HepG2 (cell line): ENCODE data around the gene FOXA1. TPM values are rescaled to one million over a fixed set of nuclear protein-coding genes. Genes with fewer than 3 reads are reported as not detected.

Source experiments
- CREBL2 ChIP-seq: sonication (generic); formaldehyde crosslinking; IDR thresholded peaks from 2 replicates; pipeline ENCODE4 v1.8.1; 2023; ENCODE audit warnings: missing genetic modification reagents, mild to moderate bottlenecking, borderline replicate concordance
- IKZF1 ChIP-seq: fragments of 450-650 bp; IDR thresholded peaks from 2 replicates; pipeline ENCODE4 v1.7.1; 2016
- KLF11 ChIP-seq: IDR thresholded peaks from 2 replicates; pipeline ENCODE4 v1.6.1; 2016; ENCODE audit warnings: missing compliant biosample characterization
- NR2F6 ChIP-seq, 2 experiments: IDR thresholded peaks; 2 replicates each; pipeline ENCODE4 v1.6.1; 2016; ENCODE audit warnings: antibody characterized with exemption in 1 of 2, mild to moderate bottlenecking in 1 of 2
- RBM22 ChIP-seq: fragments of 200-400 bp; formaldehyde crosslinking; optimal IDR thresholded peaks from 2 replicates; pipeline ENCODE3; 2017; ENCODE audit warnings: mild to moderate bottlenecking, low read length, moderate library complexity
- SKI ChIP-seq: fragments of 450-650 bp; IDR thresholded peaks from one replicate; pipeline ENCODE4 v1.6.1; 2018; ENCODE audit warnings: mild to moderate bottlenecking; ENCODE audit not compliant: partially characterized antibody
- SNRNP70 ChIP-seq: fragments of 200-400 bp; formaldehyde crosslinking; IDR thresholded peaks from 2 replicates; pipeline ENCODE4 v1.6.1; 2017; ENCODE audit warnings: mild to moderate bottlenecking, low read depth, low read length, moderate library complexity
- SP1 ChIP-seq, 2 experiments: fragments of 450-650 bp in 1 of 2; sonication (generic) in 1 of 2; formaldehyde crosslinking in 1 of 2; IDR thresholded peaks; 2 replicates each; pipeline versions ENCODE4 v1.4.0 to v1.6.1; 2016 to 2020; ENCODE audit warnings: missing genetic modification reagents in 1 of 2
- ZNF550 ChIP-seq: sonication (generic); formaldehyde crosslinking; IDR thresholded peaks from 2 replicates; pipeline ENCODE4 v1.4.0; 2020; ENCODE audit warnings: mild to moderate bottlenecking, missing genetic modification reagents, borderline replicate concordance
- ZNF704 ChIP-seq: sonication (generic); formaldehyde crosslinking; IDR thresholded peaks from 2 replicates; pipeline ENCODE4 v1.8.1; 2023; ENCODE audit warnings: mild to moderate bottlenecking, inconsistent platforms, moderate library complexity, missing genetic modification reagents, borderline replicate concordance
- polyA plus RNA-seq, 8 experiments: library from polyadenylated mRNA; depleted of rRNA in 3 of 8; stranded (reverse) in 7 of 8; unstranded in 1 of 8; fragments of >200 nt; fragmentation: Illumina TruSeq in 4 of 8; extraction: Trizol in 4 of 8; gene quantifications; 2 replicates each; pipeline versions ENCODE4 v1.2.1 to v1.2.3, GENCODE V29; 2011 to 2016; ENCODE audit warnings: low read depth in 4 of 8, missing spikeins in 1 of 8, mixed read lengths in 1 of 8; ENCODE audit not compliant: insufficient read depth in 1 of 8
- total RNA-seq, 5 experiments: library from RNA; depleted of rRNA; stranded (reverse); fragments of >200 nt; fragmentation: Illumina TruSeq; extraction: Trizol; gene quantifications; 2 replicates each; pipeline ENCODE4 v1.2.3, GENCODE V29; 2016; ENCODE audit warnings: low read depth in 1 of 5
- TF ChIP-seq, protein P1 (sequence below), 2 experiments: sonication (generic) in 1 of 2; formaldehyde crosslinking in 1 of 2; IDR thresholded peaks; 2 replicates each; pipeline versions ENCODE4 v1.4.0 to v1.6.1; 2016 to 2020; ENCODE audit warnings: borderline replicate concordance in 1 of 2, low read depth in 1 of 2, mild to moderate bottlenecking in 1 of 2, missing genetic modification reagents in 1 of 2
- TF ChIP-seq, protein P2 (sequence below): sonication (generic); formaldehyde crosslinking; IDR thresholded peaks from 2 replicates; pipeline ENCODE4 v1.8.1; 2022; ENCODE audit warnings: low read depth, mild to moderate bottlenecking, missing genetic modification reagents
- TF ChIP-seq, protein P3 (sequence below): sonication (generic); formaldehyde crosslinking; IDR thresholded peaks from 2 replicates; pipeline ENCODE4 v1.4.0; 2020; ENCODE audit warnings: missing genetic modification reagents

FOXA1 gene
- total and polyA plus RNA-seq, 2 of the 13 experiments (the other 11 are each of a cell fraction or from before 2014, with no cell fraction given): 43.4 to 58.6 TPM

GRCh38 chr14:37594238-37594970 lies 645 bp downstream of the FOXA1 start (continued):
- TF ChIP-seq, protein P1, sequence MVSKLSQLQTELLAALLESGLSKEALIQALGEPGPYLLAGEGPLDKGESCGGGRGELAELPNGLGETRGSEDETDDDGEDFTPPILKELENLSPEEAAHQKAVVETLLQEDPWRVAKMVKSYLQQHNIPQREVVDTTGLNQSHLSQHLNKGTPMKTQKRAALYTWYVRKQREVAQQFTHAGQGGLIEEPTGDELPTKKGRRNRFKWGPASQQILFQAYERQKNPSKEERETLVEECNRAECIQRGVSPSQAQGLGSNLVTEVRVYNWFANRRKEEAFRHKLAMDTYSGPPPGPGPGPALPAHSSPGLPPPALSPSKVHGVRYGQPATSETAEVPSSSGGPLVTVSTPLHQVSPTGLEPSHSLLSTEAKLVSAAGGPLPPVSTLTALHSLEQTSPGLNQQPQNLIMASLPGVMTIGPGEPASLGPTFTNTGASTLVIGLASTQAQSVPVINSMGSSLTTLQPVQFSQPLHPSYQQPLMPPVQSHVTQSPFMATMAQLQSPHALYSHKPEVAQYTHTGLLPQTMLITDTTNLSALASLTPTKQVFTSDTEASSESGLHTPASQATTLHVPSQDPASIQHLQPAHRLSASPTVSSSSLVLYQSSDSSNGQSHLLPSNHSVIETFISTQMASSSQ (IDR thresholded peaks at IDR 0.05; ENCODE audit: low read depth): no peak
- TF ChIP-seq, protein P1 (CRISPR knock-in tag; IDR thresholded peaks at IDR 0.05; ENCODE audit: borderline replicate concordance): 0 out of 2 replicates have a peak, but pooled peaks have one; percentile 14
- TF ChIP-seq, protein P2, sequence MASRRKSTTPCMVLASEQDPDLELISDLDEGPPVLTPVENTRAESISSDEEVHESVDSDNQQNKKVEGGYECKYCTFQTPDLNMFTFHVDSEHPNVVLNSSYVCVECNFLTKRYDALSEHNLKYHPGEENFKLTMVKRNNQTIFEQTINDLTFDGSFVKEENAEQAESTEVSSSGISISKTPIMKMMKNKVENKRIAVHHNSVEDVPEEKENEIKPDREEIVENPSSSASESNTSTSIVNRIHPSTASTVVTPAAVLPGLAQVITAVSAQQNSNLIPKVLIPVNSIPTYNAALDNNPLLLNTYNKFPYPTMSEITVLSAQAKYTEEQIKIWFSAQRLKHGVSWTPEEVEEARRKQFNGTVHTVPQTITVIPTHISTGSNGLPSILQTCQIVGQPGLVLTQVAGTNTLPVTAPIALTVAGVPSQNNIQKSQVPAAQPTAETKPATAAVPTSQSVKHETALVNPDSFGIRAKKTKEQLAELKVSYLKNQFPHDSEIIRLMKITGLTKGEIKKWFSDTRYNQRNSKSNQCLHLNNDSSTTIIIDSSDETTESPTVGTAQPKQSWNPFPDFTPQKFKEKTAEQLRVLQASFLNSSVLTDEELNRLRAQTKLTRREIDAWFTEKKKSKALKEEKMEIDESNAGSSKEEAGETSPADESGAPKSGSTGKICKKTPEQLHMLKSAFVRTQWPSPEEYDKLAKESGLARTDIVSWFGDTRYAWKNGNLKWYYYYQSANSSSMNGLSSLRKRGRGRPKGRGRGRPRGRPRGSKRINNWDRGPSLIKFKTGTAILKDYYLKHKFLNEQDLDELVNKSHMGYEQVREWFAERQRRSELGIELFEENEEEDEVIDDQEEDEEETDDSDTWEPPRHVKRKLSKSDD (CRISPR knock-in tag): no peak; the same call in 1 of the 2 replicates
- no peak for TF ChIP-seq SKI
- no peak for TF ChIP-seq SP1 (IDR thresholded peaks at IDR 0.05)
- TF ChIP-seq SP1 (CRISPR knock-in tag; IDR thresholded peaks at IDR 0.05): no peak
- peak; percentile 81 for TF ChIP-seq RBM22
- TF ChIP-seq KLF11 (CRISPR knock-in tag): peak; percentile 34; the same call in 1 of the 2 replicates
- no peak for TF ChIP-seq SNRNP70
- no peak for TF ChIP-seq NR2F6 (IDR thresholded peaks at IDR 0.05)
- peak; percentile 7; the same call in 1 of the 2 replicates for TF ChIP-seq NR2F6 (CRISPR knock-in tag; IDR thresholded peaks at IDR 0.05)
- TF ChIP-seq, protein P3, sequence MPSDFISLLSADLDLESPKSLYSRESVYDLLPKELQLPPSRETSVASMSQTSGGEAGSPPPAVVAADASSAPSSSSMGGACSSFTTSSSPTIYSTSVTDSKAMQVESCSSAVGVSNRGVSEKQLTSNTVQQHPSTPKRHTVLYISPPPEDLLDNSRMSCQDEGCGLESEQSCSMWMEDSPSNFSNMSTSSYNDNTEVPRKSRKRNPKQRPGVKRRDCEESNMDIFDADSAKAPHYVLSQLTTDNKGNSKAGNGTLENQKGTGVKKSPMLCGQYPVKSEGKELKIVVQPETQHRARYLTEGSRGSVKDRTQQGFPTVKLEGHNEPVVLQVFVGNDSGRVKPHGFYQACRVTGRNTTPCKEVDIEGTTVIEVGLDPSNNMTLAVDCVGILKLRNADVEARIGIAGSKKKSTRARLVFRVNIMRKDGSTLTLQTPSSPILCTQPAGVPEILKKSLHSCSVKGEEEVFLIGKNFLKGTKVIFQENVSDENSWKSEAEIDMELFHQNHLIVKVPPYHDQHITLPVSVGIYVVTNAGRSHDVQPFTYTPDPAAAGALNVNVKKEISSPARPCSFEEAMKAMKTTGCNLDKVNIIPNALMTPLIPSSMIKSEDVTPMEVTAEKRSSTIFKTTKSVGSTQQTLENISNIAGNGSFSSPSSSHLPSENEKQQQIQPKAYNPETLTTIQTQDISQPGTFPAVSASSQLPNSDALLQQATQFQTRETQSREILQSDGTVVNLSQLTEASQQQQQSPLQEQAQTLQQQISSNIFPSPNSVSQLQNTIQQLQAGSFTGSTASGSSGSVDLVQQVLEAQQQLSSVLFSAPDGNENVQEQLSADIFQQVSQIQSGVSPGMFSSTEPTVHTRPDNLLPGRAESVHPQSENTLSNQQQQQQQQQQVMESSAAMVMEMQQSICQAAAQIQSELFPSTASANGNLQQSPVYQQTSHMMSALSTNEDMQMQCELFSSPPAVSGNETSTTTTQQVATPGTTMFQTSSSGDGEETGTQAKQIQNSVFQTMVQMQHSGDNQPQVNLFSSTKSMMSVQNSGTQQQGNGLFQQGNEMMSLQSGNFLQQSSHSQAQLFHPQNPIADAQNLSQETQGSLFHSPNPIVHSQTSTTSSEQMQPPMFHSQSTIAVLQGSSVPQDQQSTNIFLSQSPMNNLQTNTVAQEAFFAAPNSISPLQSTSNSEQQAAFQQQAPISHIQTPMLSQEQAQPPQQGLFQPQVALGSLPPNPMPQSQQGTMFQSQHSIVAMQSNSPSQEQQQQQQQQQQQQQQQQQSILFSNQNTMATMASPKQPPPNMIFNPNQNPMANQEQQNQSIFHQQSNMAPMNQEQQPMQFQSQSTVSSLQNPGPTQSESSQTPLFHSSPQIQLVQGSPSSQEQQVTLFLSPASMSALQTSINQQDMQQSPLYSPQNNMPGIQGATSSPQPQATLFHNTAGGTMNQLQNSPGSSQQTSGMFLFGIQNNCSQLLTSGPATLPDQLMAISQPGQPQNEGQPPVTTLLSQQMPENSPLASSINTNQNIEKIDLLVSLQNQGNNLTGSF (CRISPR knock-in tag): peak; percentile 95
- TF ChIP-seq ZNF550 (CRISPR knock-in tag): peak; percentile 78; the same call in 1 of the 2 replicates
- TF ChIP-seq CREBL2 (CRISPR knock-in tag): peak; percentile 85; the same call in 1 of the 2 replicates
- no peak for TF ChIP-seq IKZF1
- 0 out of 2 replicates have a peak, but pooled peaks have one; percentile 62 for TF ChIP-seq ZNF704 (CRISPR knock-in tag)
